IPS-11a (cell line): ENCODE results near the gene ITSN2.
"Not testable (repeated sequence)": the region's sequence is repeated elsewhere in the genome, so short reads cannot be mapped to it uniquely, and the experiment has no call there.

ENCODE experiments used
- H3K4me3 ChIP-seq: one replicate; pipeline ENCODE4 v1.5.1; 2013; ENCODE audit warnings: low read depth, low read length, control low read depth

Gene ITSN2

GRCh38 chr2:24360050-24360962 lies at the start of gene ITSN2:
TSS of gene ITSN2 (minus strand) at chr2:24360536. CDS start at chr2:24328082, 32,454 bp downstream.
- H3K4me3 ChIP-seq: peak within 1 kb of the TSS; percentile 69

GRCh38 chr2:24409171-24409570 lies 48.8 kb upstream of the ITSN2 start:
- no peak overlapping the region for H3K4me3 ChIP-seq

GRCh38 chr2:24408704-24409103 lies 48.4 kb upstream of the ITSN2 start:
- not testable (repeated sequence) for H3K4me3 ChIP-seq

- H3K4me3 ChIP-seq: no peak overlapping the region
These were observed 44.2 kb upstream of the ITSN2 start for GRCh38 chr2:24404491-24404921.

GRCh38 chr2:24403832-24404212 lies 43.5 kb upstream of the ITSN2 start:
- no peak overlapping the region for H3K4me3 ChIP-seq

- H3K4me3 ChIP-seq: no peak overlapping the region
These were observed 43.0 kb upstream of the ITSN2 start for GRCh38 chr2:24403168-24403831.

GRCh38 chr2:24402242-24403097 lies 42.1 kb upstream of the ITSN2 start:
- no peak overlapping the region for H3K4me3 ChIP-seq

- no peak overlapping the region for H3K4me3 ChIP-seq
These were observed 40.0 kb upstream of the ITSN2 start for GRCh38 chr2:24400207-24400907.

- H3K4me3 ChIP-seq: no peak overlapping the region
These were observed 39.3 kb upstream of the ITSN2 start for GRCh38 chr2:24399434-24400206.

GRCh38 chr2:24394998-24395397 lies 34.7 kb upstream of the ITSN2 start:
- H3K4me3 ChIP-seq: no peak overlapping the region

GRCh38 chr2:24392542-24393059 lies 32.3 kb upstream of the ITSN2 start:
- H3K4me3 ChIP-seq: no peak overlapping the region

GRCh38 chr2:24385366-24385765 lies 25.0 kb upstream of the ITSN2 start:
- H3K4me3 ChIP-seq: no peak overlapping the region

GRCh38 chr2:24382363-24383073 lies 22.2 kb upstream of the ITSN2 start:
- no peak overlapping the region for H3K4me3 ChIP-seq

GRCh38 chr2:24380820-24381219 lies 20.5 kb upstream of the ITSN2 start:
- no peak overlapping the region for H3K4me3 ChIP-seq

- no peak overlapping the region for H3K4me3 ChIP-seq
These were observed 15.2 kb upstream of the ITSN2 start for GRCh38 chr2:24375349-24376087.

- no peak overlapping the region for H3K4me3 ChIP-seq
These were observed 14.0 kb upstream of the ITSN2 start for GRCh38 chr2:24374301-24374700.

- H3K4me3 ChIP-seq: no peak overlapping the region
These were observed 11.7 kb upstream of the ITSN2 start for GRCh38 chr2:24372033-24372432.

- H3K4me3 ChIP-seq: no peak overlapping the region
These were observed 5.5 kb upstream of the ITSN2 start for GRCh38 chr2:24365826-24366225.
